ENCODE results near the gene ZNF316.
A peak's percentile ranks its signal among the peaks of the same experiment; 100 is the strongest.
"Not testable (repeated sequence)": the region's sequence is repeated elsewhere in the genome, so short reads cannot be mapped to it uniquely, and the experiment has no call there.

ZNF316 gene

GRCh38 chr7:6634021-6634420, 3.1 kb upstream of the ZNF316 start:
- no peak overlapping the region for H3K4me3 ChIP-seq (ENCODE audit: low read length)
- no peak for TF ChIP-seq ZNF274 (IDR thresholded peaks at IDR 0.05; ENCODE audit: low read depth, low read length)

GRCh38 chr7:6634971-6635370, 2.1 kb upstream of the ZNF316 start:
- not testable (repeated sequence) for H3K4me3 ChIP-seq (ENCODE audit: low read length)

DNA sequence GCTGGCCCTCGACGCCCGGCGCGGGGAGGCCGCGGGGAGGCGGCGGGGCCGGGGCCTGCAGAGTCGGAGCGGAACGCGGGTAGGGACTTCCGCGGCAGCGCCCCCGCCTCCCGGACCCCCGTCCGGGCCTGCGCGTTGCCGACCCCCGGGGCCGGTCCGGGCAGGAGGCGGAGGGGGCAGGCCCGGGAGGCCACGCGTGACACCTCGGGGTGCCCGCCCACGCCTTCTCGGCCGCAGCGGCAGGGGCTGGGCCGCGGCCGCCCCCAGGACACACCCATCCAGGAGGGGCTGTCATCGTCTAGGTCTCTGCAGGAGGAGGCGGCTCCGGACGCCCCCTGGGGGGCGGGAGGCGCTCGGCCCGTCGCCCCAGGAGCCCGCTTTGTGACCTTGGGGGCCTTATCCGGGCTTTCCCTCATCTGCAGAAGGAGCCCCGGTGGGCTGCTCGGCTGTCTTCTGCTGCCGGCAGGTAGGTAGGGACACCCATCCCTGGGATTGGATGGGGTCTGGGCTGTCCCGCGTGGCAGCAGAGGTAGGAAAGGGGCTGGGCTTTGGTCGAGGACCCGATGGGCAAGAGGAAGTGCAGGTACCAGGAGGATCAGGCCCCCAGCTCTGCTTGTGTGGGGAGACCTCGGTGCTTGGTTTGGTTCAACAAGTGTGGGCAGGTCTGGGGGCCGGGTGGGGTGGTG, 569 bp downstream of the ZNF316 start:
- peak overlapping the region; percentile 67 for H3K4me3 ChIP-seq (ENCODE audit: low read length)
- no peak for TF ChIP-seq ZNF274 (IDR thresholded peaks at IDR 0.05; ENCODE audit: low read depth, low read length)

- H3K4me3 ChIP-seq (ENCODE audit: low read length): no peak overlapping the region
- no peak for TF ChIP-seq ZNF274 (IDR thresholded peaks at IDR 0.05; ENCODE audit: low read depth, low read length)
Observed at GRCh38 chr7:6639032-6639431, 1.9 kb downstream of the ZNF316 start.

GRCh38 chr7:6639627-6640026, 2.5 kb downstream of the ZNF316 start:
- no peak overlapping the region for H3K4me3 ChIP-seq (ENCODE audit: low read length)
- no peak for TF ChIP-seq ZNF274 (IDR thresholded peaks at IDR 0.05; ENCODE audit: low read depth, low read length)

- no peak overlapping the region for H3K4me3 ChIP-seq (ENCODE audit: low read length)
Observed at GRCh38 chr7:6640246-6640721, 3.2 kb downstream of the ZNF316 start.

DNA sequence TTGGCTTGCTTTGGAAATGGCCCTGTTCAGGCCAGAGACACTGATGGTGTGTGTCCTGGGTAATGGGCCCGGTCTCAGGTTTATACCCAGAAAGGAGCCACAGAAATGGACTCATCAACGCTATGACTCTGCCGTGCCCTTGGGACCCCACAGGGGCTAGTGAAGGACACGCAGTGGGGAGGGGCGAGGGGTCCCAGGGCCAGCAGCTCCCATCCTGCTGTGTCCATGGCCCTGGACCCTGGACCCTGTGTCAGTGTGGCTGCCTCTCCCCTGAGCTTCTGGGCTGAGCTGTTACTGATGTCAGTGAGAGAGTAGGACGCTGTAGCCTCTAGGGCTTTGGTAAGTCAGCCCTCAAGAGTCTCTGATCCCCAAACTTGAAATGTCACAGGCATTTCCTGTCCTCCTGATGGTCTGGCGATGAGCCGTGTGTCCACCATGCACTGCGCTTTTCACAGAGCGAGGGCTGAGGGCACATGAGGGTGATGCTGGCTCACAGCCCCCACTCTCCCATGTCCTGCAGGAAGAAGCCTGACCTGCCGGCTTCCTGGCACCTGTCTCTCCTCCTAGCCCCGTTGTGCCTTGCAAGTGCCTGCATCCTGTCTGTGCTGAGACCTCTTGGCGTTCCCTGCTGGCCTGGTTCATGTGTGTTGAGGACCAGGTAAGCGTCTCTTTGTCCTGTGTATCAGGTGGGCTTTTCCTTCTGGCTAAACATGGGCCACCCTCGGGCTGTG, 4.4 kb downstream of the ZNF316 start:
- H3K4me3 ChIP-seq (ENCODE audit: low read length): no peak overlapping the region
- no peak for TF ChIP-seq ZNF274 (IDR thresholded peaks at IDR 0.05; ENCODE audit: low read depth, low read length)

More at GRCh38 chr7:6640246-6640721, 3.2 kb downstream of the ZNF316 start:
- no peak for TF ChIP-seq ZNF274 (IDR thresholded peaks at IDR 0.05; ENCODE audit: low read depth, low read length)

DNA sequence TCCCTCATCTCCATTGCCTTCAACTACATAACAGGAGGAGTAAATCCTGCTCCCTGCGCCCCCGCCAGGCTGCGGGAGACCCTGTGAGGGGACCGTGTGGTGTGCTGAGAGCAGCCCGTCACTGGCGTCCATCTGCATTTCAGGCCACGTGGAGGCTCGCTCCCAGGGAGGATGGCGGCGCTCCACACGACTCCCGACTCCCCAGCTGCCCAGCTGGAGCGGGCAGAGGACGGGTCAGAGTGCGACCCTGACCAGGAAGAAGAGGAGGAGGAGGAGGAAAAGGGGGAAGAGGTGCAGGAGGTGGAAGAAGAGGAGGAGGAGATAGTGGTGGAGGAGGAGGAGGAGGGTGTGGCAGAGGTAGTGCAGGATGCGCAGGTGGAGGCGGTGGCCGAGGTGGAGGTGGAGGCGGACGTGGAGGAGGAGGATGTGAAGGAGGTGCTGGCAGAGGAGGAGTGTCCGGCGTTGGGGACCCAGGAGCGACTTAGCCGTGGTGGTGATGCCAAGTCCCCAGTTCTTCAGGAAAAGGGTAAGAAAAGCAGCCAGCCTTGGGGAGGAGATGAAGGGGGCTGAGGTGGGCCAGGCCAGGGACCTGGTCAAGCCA, 5.2 kb downstream of the ZNF316 start:
- H3K4me3 ChIP-seq (ENCODE audit: low read length): no peak overlapping the region
- no peak for TF ChIP-seq ZNF274 (IDR thresholded peaks at IDR 0.05; ENCODE audit: low read depth, low read length)

DNA sequence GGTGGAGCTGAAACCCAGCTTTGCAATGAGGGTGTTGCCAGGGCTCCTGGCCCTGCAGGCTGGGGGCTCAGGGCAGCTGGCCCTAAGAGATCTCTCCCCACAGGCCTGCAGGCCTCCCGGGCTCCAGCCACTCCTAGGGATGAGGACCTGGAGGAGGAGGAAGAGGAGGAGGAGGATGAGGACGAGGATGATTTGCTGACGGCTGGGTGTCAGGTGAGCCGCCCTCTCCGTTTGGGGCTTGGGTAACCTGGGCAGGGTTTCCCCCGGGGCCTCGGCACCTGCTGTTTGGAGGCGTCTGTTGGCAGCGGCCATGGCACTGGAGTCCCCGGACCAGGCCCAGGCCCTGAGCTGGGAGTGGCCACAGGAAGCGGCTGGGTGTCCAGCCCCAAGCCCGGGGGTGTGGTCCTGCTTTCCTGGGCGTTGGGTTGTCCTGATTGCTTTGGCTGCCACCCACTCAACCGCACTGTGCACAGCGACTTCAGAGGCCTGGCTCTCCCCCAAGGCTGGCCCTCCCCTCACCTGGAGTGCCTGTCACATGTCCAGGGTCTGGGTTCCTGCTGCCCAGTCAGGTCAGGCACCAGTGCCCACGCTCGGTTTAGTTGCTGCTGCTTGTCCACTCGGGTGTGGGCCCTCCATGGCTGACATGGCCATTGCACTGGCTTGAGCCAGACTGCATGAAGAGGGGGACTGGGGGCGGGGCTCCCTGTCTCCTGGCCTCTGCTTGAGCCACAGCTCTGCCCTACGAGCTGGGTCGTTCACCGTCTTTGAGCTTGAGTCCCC, 5.9 kb downstream of the ZNF316 start:
- TF ChIP-seq ZNF274 (IDR thresholded peaks at IDR 0.05; ENCODE audit: low read depth, low read length): no peak
- H3K4me3 ChIP-seq (ENCODE audit: low read length): no peak overlapping the region

- no peak for TF ChIP-seq ZNF274 (IDR thresholded peaks at IDR 0.05; ENCODE audit: low read depth, low read length)
- H3K4me3 ChIP-seq (ENCODE audit: low read length): no peak overlapping the region
Observed at GRCh38 chr7:6643915-6644625, 7.0 kb downstream of the ZNF316 start.

DNA sequence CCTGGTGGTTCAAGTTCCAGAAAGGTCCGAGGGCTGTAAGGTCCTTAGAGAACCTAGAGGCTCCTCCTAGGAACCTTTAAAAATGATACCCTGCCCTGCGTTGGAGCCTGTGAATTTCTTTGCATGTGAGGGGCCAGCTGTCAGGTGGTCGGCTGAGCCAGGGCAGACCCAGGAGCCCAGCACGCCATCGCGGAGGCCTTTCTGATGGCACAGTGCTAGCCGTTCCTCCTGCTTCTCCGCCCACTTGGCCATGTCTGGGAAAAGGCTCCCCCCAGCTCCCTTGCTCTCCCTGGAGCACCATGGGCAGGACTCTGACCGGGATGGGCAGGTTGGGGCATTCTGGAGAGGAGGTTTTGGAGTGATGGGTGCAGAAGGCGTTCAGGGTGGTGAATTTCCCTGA, 7.6 kb downstream of the ZNF316 start:
- H3K4me3 ChIP-seq (ENCODE audit: low read length): no peak overlapping the region
- no peak for TF ChIP-seq ZNF274 (IDR thresholded peaks at IDR 0.05; ENCODE audit: low read depth, low read length)

DNA sequence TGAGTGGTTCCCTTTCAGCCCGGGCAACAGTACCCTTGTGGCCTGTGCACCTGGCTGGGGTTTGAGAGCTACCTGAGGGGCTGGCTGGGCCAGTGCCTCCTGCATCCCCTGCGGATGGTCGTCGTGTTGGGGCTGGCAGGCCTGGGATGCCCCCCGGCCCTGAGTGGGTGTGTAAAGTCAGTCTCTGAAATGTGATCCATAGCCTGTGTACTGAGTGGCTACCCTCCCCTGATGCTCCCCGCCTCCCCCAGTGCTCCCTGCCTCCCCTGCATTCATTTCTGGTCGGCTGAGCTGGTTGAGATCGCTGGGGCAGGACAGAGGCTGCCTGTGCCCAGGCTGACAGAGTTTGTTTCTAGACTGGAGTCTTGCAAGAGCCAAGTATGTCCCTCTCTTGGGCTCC, 9.3 kb downstream of the ZNF316 start:
- no peak overlapping the region for H3K4me3 ChIP-seq (ENCODE audit: low read length)
- no peak for TF ChIP-seq ZNF274 (IDR thresholded peaks at IDR 0.05; ENCODE audit: low read depth, low read length)

- no peak for TF ChIP-seq ZNF274 (IDR thresholded peaks at IDR 0.05; ENCODE audit: low read depth, low read length)
- no peak overlapping the region for H3K4me3 ChIP-seq (ENCODE audit: low read length)
Observed at GRCh38 chr7:6647080-6647479, 10.0 kb downstream of the ZNF316 start.

DNA sequence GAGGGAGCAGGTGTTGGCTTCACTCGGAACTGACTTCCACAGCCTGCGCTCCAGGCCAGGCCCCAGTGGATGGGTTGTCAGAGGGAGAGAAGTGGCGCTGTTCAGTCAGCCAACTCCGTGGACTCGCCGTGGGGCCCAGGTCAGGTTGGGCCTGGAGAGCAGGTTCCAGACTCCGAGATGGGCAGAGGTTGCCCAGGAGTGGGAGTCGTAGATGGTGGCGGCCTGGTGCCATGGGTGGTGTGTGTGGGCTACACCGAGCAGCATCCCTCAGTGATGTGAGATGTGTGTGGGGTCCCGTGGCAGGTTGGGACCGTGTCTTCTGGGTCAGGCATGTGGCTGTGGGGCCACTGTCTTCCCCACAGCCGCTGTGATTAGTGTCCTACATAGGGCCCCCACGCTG, 10.4 kb downstream of the ZNF316 start:
- TF ChIP-seq ZNF274 (IDR thresholded peaks at IDR 0.05; ENCODE audit: low read depth, low read length): no peak
- no peak overlapping the region for H3K4me3 ChIP-seq (ENCODE audit: low read length)
